ENCODE data around the gene NXPH4.

The NXPH4 gene

GRCh38 chr12:57213763-57214397, 2.7 kb upstream of the NXPH4 start:
- DNase-seq (ENCODE audit: low spot score in 2 of 2) (no peak), ATAC-seq (ENCODE audit: low read depth) (no peak)
- Mint-ChIP-seq H3K4me3 (peak overlapping the region; percentile 68), H3K9me3 (no peaks in the 10 kb centered on the region), H3K36me3 (peaks cover 2% of the 10 kb centered on the region), H3K4me1 (peaks cover 44% of the 10 kb centered on the region), H3K27ac (peak overlapping the region; percentile 67), H3K27me3 (peaks cover 24% of the 10 kb centered on the region)

- Mint-ChIP-seq H3K27ac (peak overlapping the region; percentile 67), H3K4me3 (peak overlapping the region; percentile 68), H3K27me3 (peaks cover 25% of the 10 kb centered on the region), H3K9me3 (no peaks in the 10 kb centered on the region), H3K36me3 (peaks cover 2% of the 10 kb centered on the region), H3K4me1 (peaks cover 48% of the 10 kb centered on the region)
- peak; percentile 63 to 73 for DNase-seq (ENCODE audit: low spot score in 2 of 2)
- peak; percentile 28 for ATAC-seq (ENCODE audit: low read depth)
These were observed 2.2 kb upstream of the NXPH4 start for GRCh38 chr12:57214398-57214781.

- no peaks in the 10 kb centered on the region for H3K9me3 Mint-ChIP-seq
- peak overlapping the region; percentile 93 for H3K27ac Mint-ChIP-seq
- H3K4me1 Mint-ChIP-seq = peaks cover 53% of the 10 kb centered on the region
- peak overlapping the region; percentile 91 for H3K4me3 Mint-ChIP-seq
- peaks cover 5% of the 10 kb centered on the region for H3K36me3 Mint-ChIP-seq
- H3K27me3 Mint-ChIP-seq = peaks cover 30% of the 10 kb centered on the region
- ATAC-seq (ENCODE audit: low read depth) (no peak), DNase-seq (ENCODE audit: low spot score in 2 of 2) (no peak)
These were observed 1.5 kb upstream of the NXPH4 start for GRCh38 chr12:57215065-57215464.

GRCh38 chr12:57215668-57216013, 953 bp upstream of the NXPH4 start:
- Mint-ChIP-seq H3K27me3 (peaks cover 30% of the 10 kb centered on the region), H3K4me3 (peak overlapping the region; percentile 91), H3K36me3 (peaks cover 7% of the 10 kb centered on the region), H3K4me1 (peaks cover 53% of the 10 kb centered on the region), H3K27ac (peak overlapping the region; percentile 93), H3K9me3 (no peaks in the 10 kb centered on the region)
- DNase-seq (ENCODE audit: low spot score in 2 of 2) (peak; percentile 47 to 57), ATAC-seq (ENCODE audit: low read depth) (peak; percentile 48)

- DNase-seq (ENCODE audit: low spot score in 2 of 2) (no peak), ATAC-seq (ENCODE audit: low read depth) (peak; percentile 4)
- H3K4me3 Mint-ChIP-seq = peak overlapping the region; percentile 85
- peaks cover 40% of the 10 kb centered on the region for H3K27me3 Mint-ChIP-seq
- no peaks in the 10 kb centered on the region for H3K9me3 Mint-ChIP-seq
- peaks cover 65% of the 10 kb centered on the region for H3K4me1 Mint-ChIP-seq
- peaks cover 10% of the 10 kb centered on the region for H3K36me3 Mint-ChIP-seq
- peak overlapping the region; percentile 72 for H3K27ac Mint-ChIP-seq
These were observed 606 bp downstream of the NXPH4 start for GRCh38 chr12:57216921-57217879.

- ATAC-seq (ENCODE audit: low read depth) (no peak), DNase-seq (ENCODE audit: low spot score in 2 of 2) (no peak)
- peak overlapping the region; percentile 85 for H3K4me3 Mint-ChIP-seq
- H3K27ac Mint-ChIP-seq = no peak overlapping the region
- H3K36me3 Mint-ChIP-seq = peaks cover 10% of the 10 kb centered on the region
- H3K27me3 Mint-ChIP-seq = peaks cover 44% of the 10 kb centered on the region
- no peaks in the 10 kb centered on the region for H3K9me3 Mint-ChIP-seq
- H3K4me1 Mint-ChIP-seq = peaks cover 72% of the 10 kb centered on the region
These were observed 1.6 kb downstream of the NXPH4 start for GRCh38 chr12:57218030-57218853.

- H3K36me3 Mint-ChIP-seq = peaks cover 10% of the 10 kb centered on the region
- H3K4me1 Mint-ChIP-seq = peaks cover 67% of the 10 kb centered on the region
- H3K27me3 Mint-ChIP-seq = peaks cover 46% of the 10 kb centered on the region
- H3K4me3 Mint-ChIP-seq = peak overlapping the region; percentile 45
- H3K27ac Mint-ChIP-seq = peak overlapping the region; percentile 17
- no peak for DNase-seq (ENCODE audit: low spot score in 2 of 2)
- ATAC-seq (ENCODE audit: low read depth) = no peak
- no peaks in the 10 kb centered on the region for H3K9me3 Mint-ChIP-seq
These were observed 2.8 kb downstream of the NXPH4 start for GRCh38 chr12:57219205-57219992.

- no peaks in the 10 kb centered on the region for H3K9me3 Mint-ChIP-seq
- ATAC-seq (ENCODE audit: low read depth) = no peak
- peaks cover 59% of the 10 kb centered on the region for H3K4me1 Mint-ChIP-seq
- no peak overlapping the region for H3K4me3 Mint-ChIP-seq
- peak overlapping the region; percentile 17 for H3K27ac Mint-ChIP-seq
- peaks cover 43% of the 10 kb centered on the region for H3K27me3 Mint-ChIP-seq
- H3K36me3 Mint-ChIP-seq = peaks cover 10% of the 10 kb centered on the region
- DNase-seq (ENCODE audit: low spot score in 2 of 2) = no peak
These were observed 3.6 kb downstream of the NXPH4 start for GRCh38 chr12:57219993-57220754.

GRCh38 chr12:57220770-57221168, 4.2 kb downstream of the NXPH4 start:
- H3K9me3 Mint-ChIP-seq = no peaks in the 10 kb centered on the region
- no peak for ATAC-seq (ENCODE audit: low read depth)
- H3K27ac Mint-ChIP-seq = no peak overlapping the region
- DNase-seq (ENCODE audit: low spot score in 2 of 2) = no peak
- peaks cover 11% of the 10 kb centered on the region for H3K36me3 Mint-ChIP-seq
- H3K4me3 Mint-ChIP-seq = no peak overlapping the region
- peaks cover 41% of the 10 kb centered on the region for H3K27me3 Mint-ChIP-seq
- H3K4me1 Mint-ChIP-seq = peaks cover 58% of the 10 kb centered on the region

GRCh38 chr12:57221169-57221917, 4.7 kb downstream of the NXPH4 start:
- peaks cover 40% of the 10 kb centered on the region for H3K27me3 Mint-ChIP-seq
- peak overlapping the region; percentile 71 for H3K27ac Mint-ChIP-seq
- H3K4me1 Mint-ChIP-seq = peaks cover 57% of the 10 kb centered on the region
- no peaks in the 10 kb centered on the region for H3K9me3 Mint-ChIP-seq
- DNase-seq (ENCODE audit: low spot score in 2 of 2) = no peak
- H3K4me3 Mint-ChIP-seq = no peak overlapping the region
- H3K36me3 Mint-ChIP-seq = peaks cover 11% of the 10 kb centered on the region
- no peak for ATAC-seq (ENCODE audit: low read depth)

- peaks cover 40% of the 10 kb centered on the region for H3K27me3 Mint-ChIP-seq
- no peak for ATAC-seq (ENCODE audit: low read depth)
- no peaks in the 10 kb centered on the region for H3K9me3 Mint-ChIP-seq
- peaks cover 9% of the 10 kb centered on the region for H3K36me3 Mint-ChIP-seq
- no peak for DNase-seq (ENCODE audit: low spot score in 2 of 2)
- H3K27ac Mint-ChIP-seq = no peak overlapping the region
- no peak overlapping the region for H3K4me3 Mint-ChIP-seq
- peaks cover 61% of the 10 kb centered on the region for H3K4me1 Mint-ChIP-seq
These were observed 5.9 kb downstream of the NXPH4 start for GRCh38 chr12:57222286-57223190.

All from memory B cell (primary cell).